Measurements from ENCODE around the gene DHRS7C.

DHRS7C gene

DNA sequence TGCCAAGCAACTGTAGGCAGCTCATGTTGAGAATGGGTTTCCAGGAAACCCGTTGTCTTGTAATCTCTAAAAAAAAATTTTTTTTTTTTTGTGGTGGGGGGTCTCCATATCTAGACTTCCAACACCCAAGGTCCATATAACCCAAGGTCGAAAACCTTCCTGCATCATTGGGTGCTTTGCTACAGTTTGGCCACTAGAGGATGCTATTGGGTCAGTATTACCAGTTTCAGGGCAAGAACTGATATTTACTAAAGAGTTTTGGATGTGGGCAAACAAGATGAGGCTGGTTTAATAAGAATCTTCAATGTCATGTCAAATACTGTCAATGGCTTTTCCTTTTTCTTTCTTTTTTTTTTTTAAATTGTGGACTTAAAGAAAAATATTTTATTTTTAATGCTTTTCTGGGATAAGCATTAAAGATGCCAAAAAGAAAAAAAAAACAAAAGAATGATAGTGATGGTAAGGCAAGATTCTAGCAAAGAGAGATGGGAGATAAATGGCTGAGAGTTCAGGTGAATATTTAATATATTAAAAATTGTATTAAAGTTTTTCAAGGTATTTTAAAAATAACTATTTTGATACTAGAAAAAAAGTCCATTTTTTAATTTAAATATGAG lies 62.2 kb downstream of the DHRS7C start:
- TF ChIP-seq ZFX (IDR thresholded peaks at IDR 0.05), result no peak
- peak; percentile 100 for TF ChIP-seq CTCF (conservative IDR thresholded peaks at IDR 0.05)
- no peak overlapping the region for H3K27ac ChIP-seq

DNA sequence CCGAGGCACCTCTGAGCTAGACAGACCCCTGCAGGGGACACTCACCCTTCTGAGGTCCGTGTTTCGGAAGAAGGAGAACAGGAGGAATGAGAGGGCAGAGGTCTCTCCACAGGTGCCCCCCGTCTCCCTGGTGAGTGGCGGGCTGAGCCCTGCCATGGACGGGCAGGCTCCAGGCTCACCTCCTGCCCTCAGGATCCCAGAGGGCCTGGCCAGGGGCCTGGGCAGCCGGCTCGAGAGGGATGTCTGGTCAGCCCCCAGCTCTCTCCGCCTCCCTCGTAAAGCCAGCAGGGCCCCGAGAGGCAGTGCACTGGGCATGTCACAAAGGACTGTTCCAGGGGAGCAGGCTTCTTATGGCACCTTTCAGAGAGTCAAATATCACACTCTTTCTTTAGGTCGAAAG lies 62.8 kb downstream of the DHRS7C start:
- no peak for TF ChIP-seq ZFX (IDR thresholded peaks at IDR 0.05)
- no peak for TF ChIP-seq CTCF (conservative IDR thresholded peaks at IDR 0.05)
- H3K27ac ChIP-seq, result no peak overlapping the region

GRCh38 chr17:9728005-9728404 lies 63.4 kb downstream of the DHRS7C start:
- TF ChIP-seq CTCF (conservative IDR thresholded peaks at IDR 0.05), result no peak
- TF ChIP-seq ZFX (IDR thresholded peaks at IDR 0.05), result no peak
- no peak overlapping the region for H3K27ac ChIP-seq

- TF ChIP-seq CTCF (conservative IDR thresholded peaks at IDR 0.05), result no peak
- TF ChIP-seq ZFX (IDR thresholded peaks at IDR 0.05), result no peak
- H3K27ac ChIP-seq, result no peak overlapping the region
Measured at GRCh38 chr17:9726291-9726690, 65.1 kb downstream of the DHRS7C start.

DNA sequence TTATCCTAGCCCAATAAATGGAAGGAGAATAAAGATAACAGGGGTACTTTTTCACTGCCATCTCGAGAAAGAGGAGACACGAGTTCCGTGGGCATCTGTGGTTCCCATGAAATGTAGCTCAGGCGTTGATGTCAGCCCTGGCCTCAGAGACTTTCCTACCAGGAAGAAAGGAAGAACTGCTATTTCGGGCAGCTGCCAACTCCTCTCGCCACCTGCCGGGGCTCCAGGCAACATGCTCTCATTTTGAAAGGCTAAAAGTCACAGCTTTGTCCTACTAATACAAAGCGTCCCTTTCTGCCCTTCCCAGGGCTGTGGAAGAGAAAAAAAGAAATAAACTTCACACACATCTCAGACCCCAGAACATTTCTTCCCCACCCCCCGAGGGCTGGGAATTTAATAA lies 65.8 kb downstream of the DHRS7C start:
- no peak for TF ChIP-seq CTCF (conservative IDR thresholded peaks at IDR 0.05)
- no peak for TF ChIP-seq ZFX (IDR thresholded peaks at IDR 0.05)
- H3K27ac ChIP-seq, result no peak overlapping the region
